Mammary epithelial cell (primary cell): ENCODE results near the gene CHKB.

Experiments used
- CTCF ChIP-seq, 2 donors: IDR thresholded peaks in 1 of 2; conservative IDR thresholded peaks in 1 of 2; 2 replicates each; pipeline ENCODE4 v1.5.1; 2011 to 2012; ENCODE audit warnings: inconsistent platforms in 2 of 2, low read length in 2 of 2, mild to moderate bottlenecking in 2 of 2, control low read depth in 1 of 2, low read depth in 1 of 2; ENCODE audit not compliant: insufficient read depth in 1 of 2; ENCODE audit errors: extremely low read depth in 1 of 2
- EZH2 ChIP-seq: IDR thresholded peaks from 2 replicates; pipeline ENCODE4 v1.6.1; 2012; ENCODE audit warnings: low read length, inconsistent platforms, borderline replicate concordance

DNA sequence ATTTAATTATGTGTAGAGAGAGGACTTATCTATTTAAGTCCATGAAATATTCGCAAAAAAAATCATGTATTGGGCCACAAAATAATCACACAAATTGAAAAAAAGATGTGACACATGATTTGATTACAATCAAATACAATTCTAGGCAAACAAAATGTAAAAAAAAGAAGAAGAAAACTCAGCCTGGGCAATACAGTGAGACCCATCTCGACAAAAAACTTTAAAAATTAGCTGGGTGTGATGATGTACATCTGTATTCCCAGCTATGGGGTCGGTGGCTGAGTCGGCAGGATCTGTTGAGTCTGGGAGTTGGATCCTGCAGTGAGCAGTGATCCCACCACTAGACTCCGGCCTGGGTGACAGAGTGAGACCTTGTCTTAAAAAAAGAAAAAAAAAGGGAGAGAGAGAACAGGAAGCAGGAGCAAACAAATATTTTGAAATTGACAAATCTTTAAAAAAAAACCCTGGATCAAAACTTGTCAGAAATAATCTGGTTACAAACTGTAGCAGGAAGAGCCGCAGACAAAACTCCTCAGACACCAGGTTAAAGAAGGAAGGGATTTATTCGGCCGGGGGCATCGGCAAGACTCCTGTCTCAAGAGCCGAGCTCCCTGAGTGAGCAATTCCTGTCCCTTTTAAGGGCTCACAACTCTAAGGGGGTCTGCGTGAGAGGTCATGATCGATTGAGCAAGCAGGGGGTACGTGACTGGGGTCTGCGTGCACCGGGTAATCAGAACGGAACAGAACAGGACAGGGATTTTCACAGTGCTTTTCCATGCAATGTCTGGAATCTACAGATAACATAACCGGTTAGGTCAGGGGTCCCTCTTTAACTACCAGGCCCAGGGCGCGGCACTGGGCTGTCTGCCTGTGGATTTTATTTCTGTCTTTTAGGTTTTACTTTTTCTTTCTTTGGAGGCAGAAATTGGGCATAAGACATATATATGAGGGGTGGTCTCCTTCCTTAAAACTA, 49.5 kb downstream of the CHKB start:
- no peak for TF ChIP-seq CTCF (conservative IDR thresholded peaks at IDR 0.05 in 1 of 2, IDR thresholded peaks at IDR 0.05 in 1 of 2; ENCODE audit: extremely low read depth in 1 of 2, insufficient read depth in 1 of 2, low read depth in 1 of 2, low read length in 2 of 2)
- no peak for TF ChIP-seq EZH2
